Activated CD4-positive, alpha-beta T cell treated with anti-CD3 and anti-CD28 coated beads for 36 hours (primary cell): ENCODE data around the gene TMEM221. TPM values are rescaled to one million over a fixed set of nuclear protein-coding genes. Genes with fewer than 3 reads are reported as not detected.
A peak's percentile ranks its signal among the peaks of the same experiment; 100 is the strongest.

Experiments used
- ATAC-seq: fragments of 200-7000 bp; cut with Tn5 transposase; one replicate; pipeline ENCODE4 v1.10.0; 2021; ENCODE audit warnings: mild to moderate bottlenecking, moderate library complexity
- CTCF ChIA-PET: fragments of 350-600 bp; sonication (Branson Sonifier 250); formaldehyde crosslinking; loops from one replicate; lab custom pipeline; 2021; ENCODE audit warnings: antibody characterized with exemption; lab: Charles Lee
- POLR2A ChIA-PET: fragments of 350-600 bp; sonication (Branson Sonifier 250); formaldehyde crosslinking; loops from one replicate; lab custom pipeline; 2021; ENCODE audit warnings: antibody characterized with exemption, inconsistent platforms; lab: Charles Lee
- DNase-seq: peaks from one replicate; pipeline ENCODE4 v3.0.0-alpha.2; 2020
- H3K27ac Mint-ChIP-seq: one replicate; pipeline ENCODE4 v1.8.0; 2021; ENCODE audit warnings: mixed read lengths
- H3K27me3 Mint-ChIP-seq: one replicate; pipeline ENCODE4 v1.8.0; 2021; ENCODE audit warnings: mixed read lengths
- H3K36me3 Mint-ChIP-seq: one replicate; pipeline ENCODE4 v1.8.0; 2021; ENCODE audit warnings: low read depth, mixed read lengths
- H3K4me1 Mint-ChIP-seq: one replicate; pipeline ENCODE4 v1.8.0; 2021; ENCODE audit warnings: mixed read lengths
- H3K4me3 Mint-ChIP-seq: one replicate; pipeline ENCODE4 v1.8.0; 2021; ENCODE audit warnings: mild to moderate bottlenecking, moderate library complexity, mixed read lengths
- H3K9me3 Mint-ChIP-seq: one replicate; pipeline ENCODE4 v1.8.0; 2021; ENCODE audit warnings: low read depth, mixed read lengths
- intact Hi-C, 2 experiments: fragments of 100-400 bp; cut with DNase I in 1 of 2; cut with micrococcal nuclease in 1 of 2; formaldehyde crosslinking; loops; one replicate each; pipeline versions ENCODE4 v1.14.2 to v1.15.1; 2022 to 2024; cut with DNase I, micrococcal nuclease
- total RNA-seq, 2 experiments: library from RNA; stranded (reverse); gene quantifications; one replicate each; pipeline ENCODE4 v1.2.3, GENCODE V29; 2021

The TMEM221 gene
- total RNA-seq, 2 experiments from 2014 or later: not detected

GRCh38 chr19:17470068-17470841 lies 21.8 kb upstream of the TMEM221 start, which contains the start of gene SLC27A1:
Gene SLC27A1, plus strand, starts transcription at chr19:17470524. Its CDS starts 17 bp downstream, at chr19:17470541.
- ChIA-PET POLR2A (no interaction called here), CTCF (interaction anchor here (0.6 to 2.6 kb wide), 2 partner anchors 26 to 27 kb away, joined by 3 to 9 read pairs; no protein-coding TSS in a partner anchor)
- Mint-ChIP-seq H3K27ac (peak within 1 kb of the TSS; percentile 91), H3K4me1 (peaks cover 25% of the 10 kb centered on the region), H3K27me3 (no peaks in the 10 kb centered on the region), H3K36me3 (no peaks in the 10 kb centered on the region), H3K9me3 (no peaks in the 10 kb centered on the region), H3K4me3 (peak within 1 kb of the TSS; percentile 86)
- intact Hi-C loops: loop anchor here in 1 of 2 experiments (1.0 to 5.0 kb wide), 13 partner anchors 17 to 395 kb away; partner anchors contain the start of genes BABAM1, COLGALT1, DDA1 and HAUS8
- DNase-seq: peak; percentile 93
- ATAC-seq: peak; percentile 90

- H3K4me1 Mint-ChIP-seq: peaks cover 25% of the 10 kb centered on the region
- intact Hi-C loops: loop anchor here (1.0 to 5.0 kb wide), 16 partner anchors 16 to 394 kb away; partner anchors contain the start of genes BABAM1 (in 1 of the 2), CCDC194 (in 1 of the 2), COLGALT1 (in 1 of the 2) and DDA1 (in 1 of the 2)
- DNase-seq (peak; percentile 95), ATAC-seq (peak; percentile 87)
- ChIA-PET POLR2A (interaction anchor here (0.5 kb wide), 1 partner anchor 41 kb away, joined by 6 read pairs; no protein-coding TSS in a partner anchor), CTCF (interaction anchor here (0.7 to 2.6 kb wide), 4 partner anchors 18 to 79 kb away, joined by 3 to 9 read pairs (median 4); partner anchors contain the start of gene BST2)
- H3K4me3 Mint-ChIP-seq: peak overlapping the region; percentile 86
- H3K9me3 Mint-ChIP-seq: no peaks in the 10 kb centered on the region
- no peaks in the 10 kb centered on the region for H3K36me3 Mint-ChIP-seq
- no peaks in the 10 kb centered on the region for H3K27me3 Mint-ChIP-seq
- peak overlapping the region; percentile 91 for H3K27ac Mint-ChIP-seq
Observed at GRCh38 chr19:17469481-17470067, 21.1 kb upstream of the TMEM221 start.

- Mint-ChIP-seq H3K9me3 (no peaks in the 10 kb centered on the region), H3K36me3 (no peaks in the 10 kb centered on the region), H3K27me3 (no peaks in the 10 kb centered on the region), H3K4me3 (peak overlapping the region; percentile 86), H3K27ac (peak overlapping the region; percentile 29), H3K4me1 (peaks cover 25% of the 10 kb centered on the region)
- ChIA-PET POLR2A (interaction anchor here (0.5 kb wide), 1 partner anchor 42 kb away, joined by 6 read pairs; no protein-coding TSS in a partner anchor), CTCF (interaction anchor here (0.7 to 0.9 kb wide), 3 partner anchors 17 to 80 kb away, joined by 3 to 4 read pairs (median 3); partner anchors contain the start of gene BST2)
- DNase-seq: no peak
- ATAC-seq: no peak
- intact Hi-C loops: loop anchor here (5.0 kb wide), 3 partner anchors 77 to 177 kb away; partner anchors contain the start of genes CCDC194 (in 1 of the 2) and GTPBP3 (in 1 of the 2)
Observed at GRCh38 chr19:17469092-17469480, 20.6 kb upstream of the TMEM221 start.

GRCh38 chr19:17468302-17469091 lies 20.0 kb upstream of the TMEM221 start:
- DNase-seq: no peak
- POLR2A ChIA-PET: no interaction called here

GRCh38 chr19:17467471-17468301 lies 19.2 kb upstream of the TMEM221 start:
- Mint-ChIP-seq H3K4me1 (peaks cover 18% of the 10 kb centered on the region), H3K36me3 (no peaks in the 10 kb centered on the region), H3K27ac (no peak overlapping the region), H3K4me3 (no peak overlapping the region), H3K9me3 (no peaks in the 10 kb centered on the region), H3K27me3 (no peaks in the 10 kb centered on the region)
- ATAC-seq: no peak
- intact Hi-C loops: loop anchor here (2.0 to 5.0 kb wide), 4 partner anchors 15 to 175 kb away; partner anchors contain the start of genes CCDC194 (in 1 of the 2) and GTPBP3 (in 1 of the 2)
- ChIA-PET POLR2A (no interaction called here), CTCF (interaction anchor here (0.6 to 0.8 kb wide), 2 partner anchors 33 to 291 kb away, joined by 3 read pairs; no protein-coding TSS in a partner anchor)
- no peak for DNase-seq

More at GRCh38 chr19:17468302-17469091, 20.0 kb upstream of the TMEM221 start:
- H3K36me3 Mint-ChIP-seq: no peaks in the 10 kb centered on the region
- peaks cover 25% of the 10 kb centered on the region for H3K4me1 Mint-ChIP-seq
- H3K4me3 Mint-ChIP-seq: peak overlapping the region; percentile 86
- no peak for ATAC-seq
- H3K27ac Mint-ChIP-seq: no peak overlapping the region
- no peaks in the 10 kb centered on the region for H3K9me3 Mint-ChIP-seq
- no peaks in the 10 kb centered on the region for H3K27me3 Mint-ChIP-seq
- CTCF ChIA-PET: interaction anchor here (0.7 to 0.9 kb wide), 4 partner anchors 17 to 81 kb away, joined by 3 to 4 read pairs (median 3); partner anchors contain the start of gene BST2
- intact Hi-C loops: loop anchor here (5.0 kb wide), 3 partner anchors 76 to 176 kb away; partner anchors contain the start of genes CCDC194 (in 1 of the 2) and GTPBP3 (in 1 of the 2)

- H3K36me3 Mint-ChIP-seq: no peaks in the 10 kb centered on the region
- POLR2A ChIA-PET: no interaction called here
- no peak for ATAC-seq
Observed at GRCh38 chr19:17466487-17466850, 18.0 kb upstream of the TMEM221 start.

GRCh38 chr19:17460372-17461230 lies 12.1 kb upstream of the TMEM221 start, which contains the start of gene NXNL1:
Gene NXNL1, minus strand, starts transcription at chr19:17460926. Its CDS starts 57 bp downstream, at chr19:17460869.
- intact Hi-C loops: no loop called here
- H3K36me3 Mint-ChIP-seq: no peaks in the 10 kb centered on the region
- no peaks in the 10 kb centered on the region for H3K4me1 Mint-ChIP-seq
- H3K27ac Mint-ChIP-seq: no peak within 1 kb of the TSS
- H3K4me3 Mint-ChIP-seq: no peak within 1 kb of the TSS
- ChIA-PET CTCF (interaction anchor here (1.1 to 1.4 kb wide), 2 partner anchors 10 to 26 kb away, joined by 3 to 6 read pairs; no protein-coding TSS in a partner anchor), POLR2A (no interaction called here)
- DNase-seq (no peak), ATAC-seq (no peak)
- peaks cover 17% of the 10 kb centered on the region for H3K27me3 Mint-ChIP-seq
- H3K9me3 Mint-ChIP-seq: no peaks in the 10 kb centered on the region

More at GRCh38 chr19:17466487-17466850, 18.0 kb upstream of the TMEM221 start:
- Mint-ChIP-seq H3K27ac (no peak overlapping the region), H3K27me3 (no peaks in the 10 kb centered on the region), H3K4me1 (peaks cover 18% of the 10 kb centered on the region), H3K9me3 (no peaks in the 10 kb centered on the region), H3K4me3 (no peak overlapping the region)
- intact Hi-C loops: loop anchor here (1.0 to 5.0 kb wide), 9 partner anchors 13 to 205 kb away; partner anchors contain the start of genes CCDC194 (in 1 of the 2) and GTPBP3 (in 1 of the 2)
- DNase-seq: no peak
- CTCF ChIA-PET: interaction anchor here (0.6 to 2.7 kb wide), 13 partner anchors 10 to 139 kb away, joined by 3 to 9 read pairs (median 4); no protein-coding TSS in a partner anchor

GRCh38 chr19:17458970-17459369 lies 10.5 kb upstream of the TMEM221 start:
- no peaks in the 10 kb centered on the region for H3K36me3 Mint-ChIP-seq
- ATAC-seq: no peak
- no peak overlapping the region for H3K4me3 Mint-ChIP-seq
- peaks cover 5% of the 10 kb centered on the region for H3K4me1 Mint-ChIP-seq
- no peak overlapping the region for H3K27ac Mint-ChIP-seq
- H3K9me3 Mint-ChIP-seq: no peaks in the 10 kb centered on the region
- DNase-seq: no peak
- ChIA-PET POLR2A (no interaction called here), CTCF (interaction anchor here (0.6 to 0.8 kb wide), 3 partner anchors 14 to 706 kb away, joined by 3 read pairs; no protein-coding TSS in a partner anchor)
- H3K27me3 Mint-ChIP-seq: peaks cover 27% of the 10 kb centered on the region
- intact Hi-C loops: no loop called here

GRCh38 chr19:17457616-17458015 lies 9.1 kb upstream of the TMEM221 start:
- Mint-ChIP-seq H3K9me3 (no peaks in the 10 kb centered on the region), H3K27me3 (peaks cover 33% of the 10 kb centered on the region), H3K36me3 (no peaks in the 10 kb centered on the region), H3K27ac (no peak overlapping the region), H3K4me1 (peaks cover 5% of the 10 kb centered on the region), H3K4me3 (no peak overlapping the region)
- ChIA-PET POLR2A (no interaction called here), CTCF (interaction anchor here (0.8 kb wide), 1 partner anchor 31 kb away, joined by 3 read pairs; no protein-coding TSS in a partner anchor)
- ATAC-seq (no peak), DNase-seq (no peak)
- intact Hi-C loops: no loop called here
